ENCODE results near the gene DOC2A.
A peak's percentile ranks its signal among the peaks of the same experiment; 100 is the strongest.
"Not testable (repeated sequence)": the region's sequence is repeated elsewhere in the genome, so short reads cannot be mapped to it uniquely, and the experiment has no call there.

Gene DOC2A

DNA sequence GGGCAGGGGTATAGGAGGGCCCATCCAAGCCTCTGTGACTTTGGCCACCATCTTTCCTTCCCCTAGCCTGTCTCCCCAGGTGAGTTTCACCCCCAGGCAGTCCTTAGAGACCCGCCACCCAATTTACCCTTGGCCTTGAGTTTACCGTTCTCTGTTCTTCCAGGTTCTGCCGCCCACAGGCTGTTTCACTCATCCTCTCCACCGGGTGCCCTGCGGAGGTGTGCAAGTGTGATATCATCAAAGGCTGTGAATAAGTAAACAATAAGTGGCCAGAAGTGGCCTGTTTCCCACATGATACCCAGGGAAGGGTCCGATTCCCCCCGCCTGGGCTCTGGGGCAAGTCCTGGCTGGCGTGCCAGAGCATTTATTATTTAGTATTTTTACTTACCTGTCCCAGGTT lies 35.4 kb upstream of the DOC2A start:
- H3K4me1 ChIP-seq (ENCODE audit: insufficient read depth, low read length, severe bottlenecking), result no peaks in the 10 kb centered on the region
- H3K4me2 ChIP-seq (ENCODE audit: low read length), result no peak overlapping the region
- no peak for TF ChIP-seq EZH2 (IDR thresholded peaks at IDR 0.05; ENCODE audit: borderline replicate concordance, low read length)
- TF ChIP-seq, protein P1, sequence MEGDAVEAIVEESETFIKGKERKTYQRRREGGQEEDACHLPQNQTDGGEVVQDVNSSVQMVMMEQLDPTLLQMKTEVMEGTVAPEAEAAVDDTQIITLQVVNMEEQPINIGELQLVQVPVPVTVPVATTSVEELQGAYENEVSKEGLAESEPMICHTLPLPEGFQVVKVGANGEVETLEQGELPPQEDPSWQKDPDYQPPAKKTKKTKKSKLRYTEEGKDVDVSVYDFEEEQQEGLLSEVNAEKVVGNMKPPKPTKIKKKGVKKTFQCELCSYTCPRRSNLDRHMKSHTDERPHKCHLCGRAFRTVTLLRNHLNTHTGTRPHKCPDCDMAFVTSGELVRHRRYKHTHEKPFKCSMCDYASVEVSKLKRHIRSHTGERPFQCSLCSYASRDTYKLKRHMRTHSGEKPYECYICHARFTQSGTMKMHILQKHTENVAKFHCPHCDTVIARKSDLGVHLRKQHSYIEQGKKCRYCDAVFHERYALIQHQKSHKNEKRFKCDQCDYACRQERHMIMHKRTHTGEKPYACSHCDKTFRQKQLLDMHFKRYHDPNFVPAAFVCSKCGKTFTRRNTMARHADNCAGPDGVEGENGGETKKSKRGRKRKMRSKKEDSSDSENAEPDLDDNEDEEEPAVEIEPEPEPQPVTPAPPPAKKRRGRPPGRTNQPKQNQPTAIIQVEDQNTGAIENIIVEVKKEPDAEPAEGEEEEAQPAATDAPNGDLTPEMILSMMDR (IDR thresholded peaks at IDR 0.05; ENCODE audit: low read length), result no peak
- no peak overlapping the region for H3K27ac ChIP-seq (ENCODE audit: low read depth, low read length, poor library complexity, severe bottlenecking)
- no peaks in the 10 kb centered on the region for H3F3A ChIP-seq (ENCODE audit: insufficient read depth, low read length)
- H2AFZ ChIP-seq (ENCODE audit: low read length), result no peak overlapping the region
- H4K20me1 ChIP-seq (ENCODE audit: insufficient read depth, low read length), result no peaks in the 10 kb centered on the region
- no peaks in the 10 kb centered on the region for H3K36me3 ChIP-seq (ENCODE audit: insufficient read depth, low read length)
- no peaks in the 10 kb centered on the region for H3K79me2 ChIP-seq (ENCODE audit: insufficient read depth, low read length)
- no peak overlapping the region for H3K4me3 ChIP-seq (ENCODE audit: low read depth, low read length, poor library complexity, severe bottlenecking)
- H3K9me3 ChIP-seq (ENCODE audit: low read length), result no peaks in the 10 kb centered on the region
- no peak overlapping the region for H3K9ac ChIP-seq (ENCODE audit: low read length)
- no peaks in the 10 kb centered on the region; the same call in 1 of the 2 replicates for H3K27me3 ChIP-seq (ENCODE audit: insufficient read depth, low read length)
- H3K9me2 ChIP-seq (ENCODE audit: low read depth, low read length), result no peaks in the 10 kb centered on the region

DNA sequence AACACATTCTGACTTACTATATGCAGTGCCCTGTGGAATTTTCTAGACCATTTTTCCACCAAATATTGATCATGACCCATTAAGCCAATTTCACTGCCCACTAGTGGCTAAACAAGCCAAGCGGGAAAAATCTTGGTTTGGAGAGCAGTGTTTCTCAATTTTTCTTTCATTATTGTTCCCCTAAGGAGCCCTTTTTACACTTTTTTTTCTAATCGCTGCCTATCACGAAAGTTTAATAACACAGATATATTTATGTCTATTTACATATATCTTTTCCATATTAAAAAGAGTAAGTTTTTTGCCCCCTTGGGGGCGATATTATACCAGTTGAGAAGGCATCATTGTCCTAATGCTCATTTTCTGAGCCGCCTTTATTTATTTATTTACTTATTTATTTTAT lies 31.0 kb upstream of the DOC2A start:
- no peak overlapping the region for H3K4me2 ChIP-seq (ENCODE audit: low read length)
- no peaks in the 10 kb centered on the region for H3K9me2 ChIP-seq (ENCODE audit: low read depth, low read length)
- H3K79me2 ChIP-seq (ENCODE audit: insufficient read depth, low read length), result no peaks in the 10 kb centered on the region
- H3K27ac ChIP-seq (ENCODE audit: low read depth, low read length, poor library complexity, severe bottlenecking), result no peak overlapping the region
- no peaks in the 10 kb centered on the region for H3K27me3 ChIP-seq (ENCODE audit: insufficient read depth, low read length)
- H3K36me3 ChIP-seq (ENCODE audit: insufficient read depth, low read length), result no peaks in the 10 kb centered on the region
- TF ChIP-seq, protein P1 (IDR thresholded peaks at IDR 0.05; ENCODE audit: low read length), result peak; percentile 38
- no peak for TF ChIP-seq EZH2 (IDR thresholded peaks at IDR 0.05; ENCODE audit: borderline replicate concordance, low read length)
- H3K4me3 ChIP-seq (ENCODE audit: low read depth, low read length, poor library complexity, severe bottlenecking), result no peak overlapping the region
- no peak overlapping the region for H2AFZ ChIP-seq (ENCODE audit: low read length)
- no peaks in the 10 kb centered on the region for H3K9me3 ChIP-seq (ENCODE audit: low read length)
- H3K4me1 ChIP-seq (ENCODE audit: insufficient read depth, low read length, severe bottlenecking), result no peaks in the 10 kb centered on the region
- H3K9ac ChIP-seq (ENCODE audit: low read length), result no peak overlapping the region
- H4K20me1 ChIP-seq (ENCODE audit: insufficient read depth, low read length), result no peaks in the 10 kb centered on the region
- no peaks in the 10 kb centered on the region for H3F3A ChIP-seq (ENCODE audit: insufficient read depth, low read length)

GRCh38 chr16:30040690-30041089 lies 29.9 kb upstream of the DOC2A start:
- not testable (repeated sequence) for H3K9me3 ChIP-seq (ENCODE audit: low read length); H3F3A ChIP-seq (ENCODE audit: insufficient read depth, low read length); H3K4me3 ChIP-seq (ENCODE audit: low read depth, low read length, poor library complexity, severe bottlenecking); H4K20me1 ChIP-seq (ENCODE audit: insufficient read depth, low read length); H3K27me3 ChIP-seq (ENCODE audit: insufficient read depth, low read length); H3K9ac ChIP-seq (ENCODE audit: low read length); H3K36me3 ChIP-seq (ENCODE audit: insufficient read depth, low read length); H3K4me1 ChIP-seq (ENCODE audit: insufficient read depth, low read length, severe bottlenecking); H3K4me2 ChIP-seq (ENCODE audit: low read length); H3K79me2 ChIP-seq (ENCODE audit: insufficient read depth, low read length); H3K27ac ChIP-seq (ENCODE audit: low read depth, low read length, poor library complexity, severe bottlenecking); H2AFZ ChIP-seq (ENCODE audit: low read length); H3K9me2 ChIP-seq (ENCODE audit: low read depth, low read length)

DNA sequence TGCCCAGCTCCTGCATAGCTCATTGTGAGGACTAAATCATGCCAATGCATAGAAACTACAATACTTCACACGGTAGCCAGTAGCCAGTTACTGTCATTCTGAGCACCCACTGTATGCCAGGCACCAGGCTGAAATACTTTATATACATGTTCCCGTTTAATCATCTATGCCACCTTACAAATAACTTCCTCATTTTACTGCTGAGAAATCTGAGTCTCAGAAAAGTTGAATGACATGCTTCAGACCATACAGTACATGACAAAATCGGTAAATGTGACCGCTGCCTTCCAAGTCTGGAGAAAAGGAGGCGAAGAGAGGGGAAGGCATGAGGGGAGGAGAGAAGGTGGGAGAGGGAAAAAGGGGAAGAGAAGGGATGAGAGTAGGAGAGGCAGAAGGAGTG lies 29.4 kb upstream of the DOC2A start:
- H3K4me3 ChIP-seq (ENCODE audit: low read depth, low read length, poor library complexity, severe bottlenecking), result no peak overlapping the region
- H3F3A ChIP-seq (ENCODE audit: insufficient read depth, low read length), result no peaks in the 10 kb centered on the region
- no peaks in the 10 kb centered on the region for H3K27me3 ChIP-seq (ENCODE audit: insufficient read depth, low read length)
- H3K79me2 ChIP-seq (ENCODE audit: insufficient read depth, low read length), result no peaks in the 10 kb centered on the region
- H3K9me3 ChIP-seq (ENCODE audit: low read length), result no peaks in the 10 kb centered on the region
- no peaks in the 10 kb centered on the region for H4K20me1 ChIP-seq (ENCODE audit: insufficient read depth, low read length)
- H3K4me2 ChIP-seq (ENCODE audit: low read length), result no peak overlapping the region
- no peak overlapping the region for H3K27ac ChIP-seq (ENCODE audit: low read depth, low read length, poor library complexity, severe bottlenecking)
- no peak for TF ChIP-seq EZH2 (IDR thresholded peaks at IDR 0.05; ENCODE audit: borderline replicate concordance, low read length)
- TF ChIP-seq, protein P1 (IDR thresholded peaks at IDR 0.05; ENCODE audit: low read length), result no peak
- H3K9me2 ChIP-seq (ENCODE audit: low read depth, low read length), result no peaks in the 10 kb centered on the region
- no peak overlapping the region for H3K9ac ChIP-seq (ENCODE audit: low read length)
- H2AFZ ChIP-seq (ENCODE audit: low read length), result no peak overlapping the region
- H3K36me3 ChIP-seq (ENCODE audit: insufficient read depth, low read length), result no peaks in the 10 kb centered on the region; the same call in 1 of the 2 replicates
- no peaks in the 10 kb centered on the region for H3K4me1 ChIP-seq (ENCODE audit: insufficient read depth, low read length, severe bottlenecking)
